ENCODE measurements around the gene TPST2.

The TPST2 gene

GRCh38 chr22:26579331-26579886, 10.5 kb downstream of the TPST2 start:
- DNase-seq = peak; percentile 26

- no peak for DNase-seq
Measured at GRCh38 chr22:26577081-26577480, 12.9 kb downstream of the TPST2 start.

GRCh38 chr22:26576026-26576680, 13.8 kb downstream of the TPST2 start:
- DNase-seq = no peak

- no peak for DNase-seq
Measured at GRCh38 chr22:26574001-26574723, 15.8 kb downstream of the TPST2 start.

GRCh38 chr22:26573026-26573662, 16.8 kb downstream of the TPST2 start:
- no peak for DNase-seq

GRCh38 chr22:26570864-26571525, 18.9 kb downstream of the TPST2 start:
- no peak for DNase-seq

- DNase-seq = no peak
Measured at GRCh38 chr22:26570115-26570514, 19.8 kb downstream of the TPST2 start.

- DNase-seq = no peak
Measured at GRCh38 chr22:26568207-26568706, 21.7 kb downstream of the TPST2 start.

GRCh38 chr22:26567610-26568009, 22.3 kb downstream of the TPST2 start:
- no peak for DNase-seq

- DNase-seq = no peak
Measured at GRCh38 chr22:26566994-26567393, 22.9 kb downstream of the TPST2 start.

- DNase-seq = no peak
Measured at GRCh38 chr22:26565889-26566288, 24.0 kb downstream of the TPST2 start.

- no peak for DNase-seq
Measured at GRCh38 chr22:26565181-26565580, 24.8 kb downstream of the TPST2 start.

- DNase-seq = no peak
Measured at GRCh38 chr22:26564672-26565071, 25.3 kb downstream of the TPST2 start.

GRCh38 chr22:26564181-26564580, 25.8 kb downstream of the TPST2 start:
- no peak for DNase-seq

- no peak for DNase-seq
Measured at GRCh38 chr22:26563022-26563421, 26.9 kb downstream of the TPST2 start.

GRCh38 chr22:26561756-26562417, 28.0 kb downstream of the TPST2 start:
- no peak for DNase-seq

GRCh38 chr22:26559961-26560575, 29.9 kb downstream of the TPST2 start:
- DNase-seq = no peak

- DNase-seq = no peak
Measured at GRCh38 chr22:26558248-26558895, 31.6 kb downstream of the TPST2 start.

GRCh38 chr22:26556904-26557303, 33.0 kb downstream of the TPST2 start:
- DNase-seq = no peak

GRCh38 chr22:26555478-26555877, 34.5 kb downstream of the TPST2 start:
- DNase-seq = no peak

GRCh38 chr22:26554956-26555355, 35.0 kb downstream of the TPST2 start:
- no peak for DNase-seq
